H9 (cell line): Measurements from ENCODE around the gene RBKS. TPM values are rescaled to one million over a fixed set of nuclear protein-coding genes. Genes with fewer than 3 reads are reported as not detected.

Source experiments
- DNase-seq: peaks from one replicate; pipeline ENCODE4 v3.0.0-alpha.2; 2017
- H2AFZ ChIP-seq: one replicate; pipeline ENCODE4 v1.6.1; 2013; ENCODE audit warnings: mild to moderate bottlenecking, low read length, control low read depth, moderate library complexity
- H2AK5ac ChIP-seq: 2 replicates; pipeline ENCODE4 v1.6.1; 2013; ENCODE audit warnings: low read length, control low read depth, mixed read lengths; ENCODE audit not compliant: insufficient read length
- H2BK120ac ChIP-seq: one replicate; pipeline ENCODE4 v1.6.1; 2013; ENCODE audit warnings: low read depth, mild to moderate bottlenecking, low read length, control low read depth, inconsistent platforms; ENCODE audit not compliant: poor library complexity, severe bottlenecking
- H2BK12ac ChIP-seq: 2 replicates; pipeline ENCODE4 v1.6.1; 2013; ENCODE audit warnings: low read length, control low read depth, mixed read lengths, low read depth; ENCODE audit not compliant: insufficient read length
- H2BK15ac ChIP-seq: 2 replicates; pipeline ENCODE4 v1.6.1; 2013; ENCODE audit warnings: low read depth, low read length, control low read depth
- H2BK20ac ChIP-seq: one replicate; pipeline ENCODE4 v1.6.1; 2013; ENCODE audit warnings: low read depth, mild to moderate bottlenecking, low read length, control low read depth, inconsistent platforms; ENCODE audit not compliant: poor library complexity, severe bottlenecking
- H2BK5ac ChIP-seq: 2 replicates; pipeline ENCODE4 v1.6.1; 2013; ENCODE audit warnings: low read length, control low read depth, mixed read lengths; ENCODE audit not compliant: insufficient read length
- H3K14ac ChIP-seq: 2 replicates; pipeline ENCODE4 v1.6.1; 2013; ENCODE audit warnings: low read length, control low read depth; ENCODE audit not compliant: insufficient read depth
- H3K18ac ChIP-seq: 2 replicates; pipeline ENCODE4 v1.6.1; 2013; ENCODE audit warnings: low read depth, mild to moderate bottlenecking, mixed read lengths, low read length, control low read depth; ENCODE audit not compliant: insufficient read length
- H3K23ac ChIP-seq: 2 replicates; pipeline ENCODE4 v1.6.1; 2013; ENCODE audit warnings: low read length, control low read depth, mixed read lengths, low read depth; ENCODE audit not compliant: insufficient read length
- H3K23me2 ChIP-seq: 2 replicates; pipeline ENCODE4 v1.6.1; 2013; ENCODE audit warnings: low read depth, mild to moderate bottlenecking, mixed read lengths, low read length, control low read depth; ENCODE audit not compliant: insufficient read length, poor library complexity, severe bottlenecking
- H3K27ac ChIP-seq: 2 replicates; pipeline ENCODE4 v1.5.1; 2013; ENCODE audit warnings: low read length, control low read depth, mixed read lengths, low read depth; ENCODE audit not compliant: insufficient read length
- H3K27me3 ChIP-seq: 2 replicates; pipeline ENCODE4 v1.6.1; 2013; ENCODE audit warnings: low read length, control low read depth, inconsistent platforms; ENCODE audit not compliant: insufficient read depth
- H3K4ac ChIP-seq: 2 replicates; pipeline ENCODE4 v1.6.1; 2013; ENCODE audit warnings: low read depth, mild to moderate bottlenecking, control low read depth, inconsistent platforms, low read length, moderate library complexity
- H3K4me1 ChIP-seq: 2 replicates; pipeline ENCODE4 v1.6.1; 2013; ENCODE audit warnings: low read length, control low read depth, inconsistent platforms; ENCODE audit not compliant: insufficient read depth
- H3K4me2 ChIP-seq: 2 replicates; pipeline ENCODE4 v1.6.1; 2013; ENCODE audit warnings: low read length, control low read depth, mixed read lengths; ENCODE audit not compliant: insufficient read length, insufficient read depth
- H3K56ac ChIP-seq: 2 replicates; pipeline ENCODE4 v1.6.1; 2013; ENCODE audit warnings: low read depth, mild to moderate bottlenecking, mixed read lengths, low read length, control low read depth; ENCODE audit not compliant: insufficient read length
- H3K79me1 ChIP-seq: 2 replicates; pipeline ENCODE4 v1.6.1; 2013; ENCODE audit warnings: low read depth, mild to moderate bottlenecking, moderate library complexity, low read length, control low read depth, inconsistent platforms; ENCODE audit not compliant: insufficient read depth, poor library complexity, severe bottlenecking
- H3K79me2 ChIP-seq: 2 replicates; pipeline ENCODE4 v1.6.1; 2013; ENCODE audit warnings: low read length, control low read depth, inconsistent platforms; ENCODE audit not compliant: insufficient read depth
- H3K9ac ChIP-seq: 2 replicates; pipeline ENCODE4 v1.6.1; 2013; ENCODE audit warnings: low read length, control low read depth, mixed read lengths; ENCODE audit not compliant: insufficient read length; ENCODE audit errors: extremely low read depth
- H3K9me3 ChIP-seq: one replicate; pipeline ENCODE4 v1.6.1; 2013; ENCODE audit warnings: low read depth, low read length, inconsistent platforms; ENCODE audit not compliant: control insufficient read depth
- H3T11ph ChIP-seq: one replicate; pipeline ENCODE4 v1.6.1; 2013; ENCODE audit warnings: mild to moderate bottlenecking, low read length, control low read depth, inconsistent platforms
- H4K20me1 ChIP-seq: one replicate; pipeline ENCODE4 v1.6.1; 2013; ENCODE audit not compliant: control insufficient read depth, insufficient read length, insufficient read depth
- H4K5ac ChIP-seq: 2 replicates; pipeline ENCODE4 v1.6.1; 2013; ENCODE audit warnings: low read depth, mild to moderate bottlenecking, mixed read lengths, low read length, control low read depth; ENCODE audit not compliant: insufficient read length
- H4K8ac ChIP-seq: replicated peaks from 2 replicates; pipeline ENCODE4 v1.6.1; 2013; ENCODE audit warnings: low read length, control low read depth, mixed read lengths, low read depth; ENCODE audit not compliant: insufficient read length
- H4K91ac ChIP-seq: 2 replicates; pipeline ENCODE4 v1.6.1; 2013; ENCODE audit warnings: low read depth, mild to moderate bottlenecking, moderate library complexity, mixed read lengths, low read length, control low read depth; ENCODE audit not compliant: insufficient read length
- H3K27ac Mint-ChIP-seq, 3 experiments: 2 replicates in 2 of 3; 3 replicates in 1 of 3; pipeline ENCODE4 v1.8.0; 2020 to 2021; ENCODE audit warnings: mixed read lengths in 3 of 3, mild to moderate bottlenecking in 1 of 3, moderate library complexity in 1 of 3
- H3K27me3 Mint-ChIP-seq: 2 replicates; pipeline ENCODE4 v1.8.0; 2021; ENCODE audit warnings: low read depth, mild to moderate bottlenecking, moderate library complexity, mixed read lengths
- H3K36me3 Mint-ChIP-seq, 3 experiments: 2 replicates in 2 of 3; 3 replicates in 1 of 3; pipeline ENCODE4 v1.8.0; 2020 to 2021; ENCODE audit warnings: low read depth in 3 of 3, mixed read lengths in 3 of 3; ENCODE audit not compliant: insufficient read depth in 1 of 3
- H3K4me1 Mint-ChIP-seq, 2 experiments: 2 replicates each; pipeline ENCODE4 v1.8.0; 2020; ENCODE audit warnings: mixed read lengths in 2 of 2
- H3K4me3 Mint-ChIP-seq, 2 experiments: 2 replicates in 1 of 2; 3 replicates in 1 of 2; pipeline ENCODE4 v1.8.0; 2020 to 2021; ENCODE audit warnings: mild to moderate bottlenecking in 2 of 2, mixed read lengths in 2 of 2, moderate library complexity in 1 of 2
- H3K9me3 Mint-ChIP-seq, 2 experiments: 2 replicates in 1 of 2; 3 replicates in 1 of 2; pipeline ENCODE4 v1.8.0; 2020; ENCODE audit warnings: mild to moderate bottlenecking in 2 of 2, mixed read lengths in 2 of 2, moderate library complexity in 1 of 2
- WGBS: extraction: QIAGEN DNeasy Blood & Tissue Kit; methylation state at CpG from one replicate; pipeline ENCODE4 v1.1.7; 2013; ENCODE audit warnings: missing lambda C conversion rate, low lambda C conversion rate, mixed read lengths; ENCODE audit not compliant: insufficient read length; ENCODE audit errors: extremely low coverage; 5-methylcytosine and 5-hydroxymethylcytosine counted together
- long read RNA-seq: library from polyadenylated mRNA; unstranded; transcript quantifications from one replicate; pipeline ENCODE4 v2.0.0, GENCODE V29; 2020
- total RNA-seq: library from RNA; stranded (reverse); gene quantifications from 2 replicates; pipeline ENCODE4 v1.2.1, GENCODE V29; 2021
- TF ChIP-seq, protein P1 (sequence below): fragments of 200-600 bp; sonication (generic); conservative IDR thresholded peaks from 3 replicates; pipeline ENCODE4 v1.8.0; 2021; ENCODE audit warnings: antibody characterized with exemption, mild to moderate bottlenecking

The RBKS gene
- total RNA-seq, result 1.6 and 2.3 TPM in 2 replicates
- long read RNA-seq, transcript RBKS-201 (8 exons, 1,973 nt), result major isoform, 6 of 8 reads
- long read RNA-seq, partial matches to known transcripts, result 0 of 8 reads
- long read RNA-seq, other reads (novel, unspliced or antisense), result 2 of 8 reads

DNA sequence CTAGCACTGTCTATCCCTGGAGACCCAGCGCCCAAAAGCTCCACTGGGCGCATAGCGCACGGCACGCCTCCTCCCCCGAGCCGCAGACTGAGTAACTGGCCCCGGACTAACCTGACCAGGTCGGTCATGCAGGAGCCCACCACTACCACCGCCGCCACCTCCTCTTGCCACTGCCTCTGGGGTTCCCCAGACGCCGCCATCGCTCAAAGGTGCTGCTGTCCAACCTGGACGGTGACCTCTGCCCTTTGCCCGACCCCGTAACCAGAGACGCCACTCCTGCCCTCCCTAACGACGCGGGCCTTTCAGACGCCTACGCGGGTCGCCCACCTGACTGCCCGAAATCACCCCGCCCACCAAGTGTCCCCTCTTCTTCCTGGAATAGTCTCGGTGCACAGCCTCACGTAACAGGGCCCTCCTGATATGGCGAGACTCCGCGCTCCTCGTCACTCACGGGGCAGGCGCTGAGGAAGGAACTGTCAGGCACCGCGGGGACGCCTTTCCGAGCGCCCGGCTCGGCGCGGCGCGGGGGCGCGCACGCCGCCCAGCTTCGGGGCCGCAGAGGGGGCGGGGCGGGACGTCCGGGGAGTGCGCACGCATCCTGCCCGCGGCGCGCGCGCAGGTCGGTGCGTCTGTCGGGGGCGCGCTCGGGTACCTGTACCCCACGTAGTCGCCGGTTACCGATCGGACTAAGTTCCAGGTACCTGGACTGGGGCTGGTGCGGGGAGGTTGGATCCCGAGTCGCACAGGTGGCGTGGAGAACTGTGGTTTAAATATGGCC is at the start of gene RBKS, which contains the start of gene BABAM2:
Gene RBKS (minus strand): TSS at position 242 of the 778 bp plus-strand sequence. CDS start 42 bp downstream, at position 200.
Gene BABAM2 (plus strand): TSS at position 584 of the 778 bp plus-strand sequence. CDS start 3,828 bp downstream, outside the sequence.
- H4K5ac ChIP-seq, result no peak within 1 kb of the TSS
- H3K27ac ChIP-seq, result peak within 1 kb of the TSS; percentile 19
- H3K4me1 Mint-ChIP-seq, result peaks cover 6 to 10% of the 10 kb centered on the region in 2 experiments
- H3K27me3 ChIP-seq, result no peaks in the 10 kb centered on the region
- H3K36me3 Mint-ChIP-seq, result peaks cover 0 to 9% (median 0%) of the 10 kb centered on the region in 3 experiments; a peak in 1 of 7 replicates
- no peaks in the 10 kb centered on the region for H3K27me3 Mint-ChIP-seq
- no peaks in the 10 kb centered on the region for H3K23me2 ChIP-seq
- DNase-seq, result peak; percentile 90
- no peak within 1 kb of the TSS for H2BK5ac ChIP-seq
- no peaks in the 10 kb centered on the region for H3K9me3 Mint-ChIP-seq
- H2AK5ac ChIP-seq, result no peak within 1 kb of the TSS
- H4K91ac ChIP-seq, result no peak within 1 kb of the TSS
- H3K4me2 ChIP-seq, result peak within 1 kb of the TSS; percentile 62
- H4K20me1 ChIP-seq, result no peaks in the 10 kb centered on the region
- H3K9ac ChIP-seq, result peak within 1 kb of the TSS; percentile 86
- H3K79me2 ChIP-seq, result no peaks in the 10 kb centered on the region
- H2BK120ac ChIP-seq, result no peak within 1 kb of the TSS
- H3K4me3 Mint-ChIP-seq, result peak within 1 kb of the TSS; percentile 98
- H3K23ac ChIP-seq, result no peak within 1 kb of the TSS
- no peaks in the 10 kb centered on the region for H3K4me1 ChIP-seq
- TF ChIP-seq, protein P1, sequence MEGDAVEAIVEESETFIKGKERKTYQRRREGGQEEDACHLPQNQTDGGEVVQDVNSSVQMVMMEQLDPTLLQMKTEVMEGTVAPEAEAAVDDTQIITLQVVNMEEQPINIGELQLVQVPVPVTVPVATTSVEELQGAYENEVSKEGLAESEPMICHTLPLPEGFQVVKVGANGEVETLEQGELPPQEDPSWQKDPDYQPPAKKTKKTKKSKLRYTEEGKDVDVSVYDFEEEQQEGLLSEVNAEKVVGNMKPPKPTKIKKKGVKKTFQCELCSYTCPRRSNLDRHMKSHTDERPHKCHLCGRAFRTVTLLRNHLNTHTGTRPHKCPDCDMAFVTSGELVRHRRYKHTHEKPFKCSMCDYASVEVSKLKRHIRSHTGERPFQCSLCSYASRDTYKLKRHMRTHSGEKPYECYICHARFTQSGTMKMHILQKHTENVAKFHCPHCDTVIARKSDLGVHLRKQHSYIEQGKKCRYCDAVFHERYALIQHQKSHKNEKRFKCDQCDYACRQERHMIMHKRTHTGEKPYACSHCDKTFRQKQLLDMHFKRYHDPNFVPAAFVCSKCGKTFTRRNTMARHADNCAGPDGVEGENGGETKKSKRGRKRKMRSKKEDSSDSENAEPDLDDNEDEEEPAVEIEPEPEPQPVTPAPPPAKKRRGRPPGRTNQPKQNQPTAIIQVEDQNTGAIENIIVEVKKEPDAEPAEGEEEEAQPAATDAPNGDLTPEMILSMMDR, result no peak
- peak within 1 kb of the TSS; percentile 96 for H3K18ac ChIP-seq
- WGBS, result no CpG with 5 or more reads among the region's 79 CpGs
- peak within 1 kb of the TSS; percentile 94 for H3K14ac ChIP-seq
- peak within 1 kb of the TSS; percentile 98 to 100 (median 100) for H3K27ac Mint-ChIP-seq
- H3T11ph ChIP-seq, result no peak within 1 kb of the TSS
- no peaks in the 10 kb centered on the region for H3K9me3 ChIP-seq
- no peak within 1 kb of the TSS for H2AFZ ChIP-seq
- no peak within 1 kb of the TSS for H4K8ac ChIP-seq
- no peak within 1 kb of the TSS for H3K4ac ChIP-seq
- H2BK15ac ChIP-seq, result no peak within 1 kb of the TSS
- no peak within 1 kb of the TSS for H3K56ac ChIP-seq
- H3K79me1 ChIP-seq, result no peaks in the 10 kb centered on the region
- H2BK20ac ChIP-seq, result no peak within 1 kb of the TSS
- H2BK12ac ChIP-seq, result no peak within 1 kb of the TSS
